Skin of body (tissue), 2 donors: Measurements from ENCODE around the gene KIF1B. TPM values are rescaled to one million over a fixed set of nuclear protein-coding genes. Genes with fewer than 3 reads are reported as not detected.
"Not testable (repeated sequence)": the region's sequence is repeated elsewhere in the genome, so short reads cannot be mapped to it uniquely, and the experiment has no call there.

Experiments used
- DNase-seq: peaks from one replicate; lab custom pipeline; 2025; lab: John Stamatoyannopoulos, UW
- total RNA-seq: library from RNA; depleted of rRNA; stranded (reverse); fragments of >200 nt; gene quantifications from one replicate; pipeline ENCODE4 v1.2.3, GENCODE V29; 2014

Gene KIF1B
- total RNA-seq, 1 donor from 2014 or later: 74.6 TPM

- DNase-seq: no peak
Measured at GRCh38 chr1:10383630-10384029, 173.3 kb downstream of the KIF1B start.

GRCh38 chr1:10384219-10384618 lies 173.8 kb downstream of the KIF1B start:
- no peak for DNase-seq

- DNase-seq: no peak
Measured at GRCh38 chr1:10386761-10387676, 176.6 kb downstream of the KIF1B start.

GRCh38 chr1:10387677-10388386 lies 177.5 kb downstream of the KIF1B start:
- peak; percentile 97 for DNase-seq

DNA sequence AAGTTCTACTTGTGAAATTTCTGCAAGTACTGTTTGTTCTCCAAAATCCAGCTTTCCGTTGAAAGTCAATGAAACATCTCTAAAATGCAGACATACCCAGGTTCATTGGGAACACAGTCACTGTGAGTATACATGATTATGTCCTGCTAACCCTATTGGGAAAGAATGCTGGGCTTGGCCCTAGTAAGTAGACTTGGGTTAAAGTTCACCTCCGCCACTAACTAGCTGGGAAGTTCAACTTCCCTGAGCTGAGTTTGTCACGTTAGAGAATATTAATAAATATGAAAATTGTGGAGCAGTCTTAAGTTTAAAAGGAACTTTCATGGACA lies 178.0 kb downstream of the KIF1B start:
- no peak for DNase-seq

DNA sequence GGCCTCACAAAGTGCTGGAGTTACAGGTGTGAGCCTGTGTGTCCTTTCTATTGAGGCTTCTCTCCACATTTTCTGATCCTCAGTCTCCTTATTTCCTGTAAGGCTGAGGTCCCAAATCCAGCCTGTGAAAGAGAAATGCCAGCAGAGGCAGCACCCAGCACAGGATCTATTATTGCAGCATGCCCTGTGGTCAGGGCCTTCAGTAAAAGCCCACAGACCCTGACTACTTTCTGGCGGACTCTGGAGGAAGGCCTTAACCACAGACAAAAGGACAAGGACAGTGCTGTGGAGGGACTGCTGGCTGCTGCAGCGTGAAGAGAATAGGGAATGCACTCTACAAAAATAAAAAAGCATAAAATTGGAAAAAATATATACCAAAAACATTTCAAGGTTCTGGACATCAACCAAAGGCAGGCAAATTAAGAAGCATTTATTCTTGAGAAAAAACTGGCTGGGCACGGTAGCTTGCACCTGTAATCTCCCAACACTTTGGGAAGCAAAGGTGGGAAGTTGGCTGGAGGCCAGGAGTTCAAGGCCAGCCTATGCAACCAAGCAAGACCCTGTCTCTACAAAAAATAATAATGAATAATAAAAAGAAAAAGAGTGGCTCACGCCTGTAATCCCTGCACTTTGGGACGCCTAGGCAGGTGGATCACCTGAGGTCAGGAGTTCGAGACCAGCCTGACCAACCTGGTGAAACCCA lies 179.1 kb downstream of the KIF1B start:
- DNase-seq: no peak

GRCh38 chr1:10396870-10397269 lies 186.5 kb downstream of the KIF1B start:
- no peak for DNase-seq

DNA sequence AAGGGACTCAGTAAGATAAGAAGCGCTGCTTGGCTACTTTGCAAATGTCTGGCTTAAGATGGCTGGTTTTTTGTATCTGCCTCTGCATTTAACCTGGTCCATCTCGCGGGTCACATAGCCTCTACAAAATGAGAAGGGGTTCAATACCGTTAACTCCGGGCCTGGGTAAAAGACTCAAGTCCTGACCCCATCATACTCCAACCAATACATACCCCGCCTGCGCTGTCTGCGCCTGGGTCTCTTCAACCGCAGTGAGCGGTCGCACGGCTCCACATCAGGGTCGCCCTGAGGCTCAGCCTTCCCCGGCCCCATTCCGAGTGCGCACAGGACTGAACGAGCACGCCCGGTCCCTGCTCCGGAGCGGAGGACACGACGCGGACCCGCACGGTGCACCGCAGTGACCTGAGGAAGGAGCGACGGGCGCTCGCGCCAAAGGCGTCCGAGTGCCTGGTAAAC lies 187.9 kb downstream of the KIF1B start:
- DNase-seq: peak; percentile 8

- DNase-seq: peak; percentile 97
Measured at GRCh38 chr1:10398734-10399443, 188.5 kb downstream of the KIF1B start, which contains the start of gene PGD. TSS of gene PGD (plus strand) at chr1:10399064. CDS start at chr1:10399118, 54 bp downstream.

DNA sequence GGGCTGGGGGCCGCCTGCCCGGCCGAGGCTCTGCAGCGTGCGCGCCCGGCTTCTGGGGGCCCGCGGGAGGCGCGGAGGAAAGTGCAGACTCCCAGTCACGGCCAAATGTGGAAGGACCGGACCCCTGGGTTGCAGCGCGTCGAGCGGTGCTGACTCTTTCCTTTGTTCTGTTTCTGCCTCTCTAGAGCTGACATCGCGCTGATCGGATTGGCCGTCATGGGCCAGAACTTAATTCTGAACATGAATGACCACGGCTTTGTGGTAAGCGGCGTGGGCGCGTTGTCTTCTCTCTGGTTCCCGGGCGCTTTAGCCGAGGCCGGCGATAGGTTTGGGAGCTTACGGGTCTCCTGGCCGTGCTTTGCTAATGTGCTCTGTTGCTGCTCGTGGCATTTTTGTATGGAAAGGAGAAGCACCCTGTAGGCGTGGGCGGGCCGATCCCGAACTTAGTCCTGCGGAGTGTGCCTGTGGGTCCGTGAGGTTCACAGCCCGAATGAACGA lies 189.1 kb downstream of the KIF1B start:
- no peak for DNase-seq

DNA sequence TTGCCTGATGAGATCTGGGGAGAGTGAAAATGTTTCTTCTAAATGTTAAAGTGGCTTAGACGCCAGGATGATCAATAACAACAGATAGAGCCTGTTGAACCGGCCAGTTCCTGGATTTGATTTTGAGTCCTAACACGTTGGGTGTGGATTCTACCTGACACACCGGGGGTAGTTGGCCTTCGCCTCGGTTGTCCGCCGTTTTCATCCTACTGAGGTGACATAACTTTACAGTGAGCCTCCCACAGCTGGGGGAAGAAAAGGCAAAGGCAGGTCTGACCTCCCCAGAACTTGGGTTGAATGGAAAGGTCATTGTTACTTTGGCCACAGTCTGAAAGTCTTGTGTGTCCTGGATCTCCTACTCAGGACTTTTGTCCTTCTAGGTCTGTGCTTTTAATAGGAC lies 189.6 kb downstream of the KIF1B start:
- no peak for DNase-seq

GRCh38 chr1:10401281-10401680 lies 190.9 kb downstream of the KIF1B start:
- no peak for DNase-seq

- DNase-seq: no peak
Measured at GRCh38 chr1:10402729-10403274, 192.4 kb downstream of the KIF1B start.

- no peak for DNase-seq
Measured at GRCh38 chr1:10407201-10407600, 196.8 kb downstream of the KIF1B start.

DNA sequence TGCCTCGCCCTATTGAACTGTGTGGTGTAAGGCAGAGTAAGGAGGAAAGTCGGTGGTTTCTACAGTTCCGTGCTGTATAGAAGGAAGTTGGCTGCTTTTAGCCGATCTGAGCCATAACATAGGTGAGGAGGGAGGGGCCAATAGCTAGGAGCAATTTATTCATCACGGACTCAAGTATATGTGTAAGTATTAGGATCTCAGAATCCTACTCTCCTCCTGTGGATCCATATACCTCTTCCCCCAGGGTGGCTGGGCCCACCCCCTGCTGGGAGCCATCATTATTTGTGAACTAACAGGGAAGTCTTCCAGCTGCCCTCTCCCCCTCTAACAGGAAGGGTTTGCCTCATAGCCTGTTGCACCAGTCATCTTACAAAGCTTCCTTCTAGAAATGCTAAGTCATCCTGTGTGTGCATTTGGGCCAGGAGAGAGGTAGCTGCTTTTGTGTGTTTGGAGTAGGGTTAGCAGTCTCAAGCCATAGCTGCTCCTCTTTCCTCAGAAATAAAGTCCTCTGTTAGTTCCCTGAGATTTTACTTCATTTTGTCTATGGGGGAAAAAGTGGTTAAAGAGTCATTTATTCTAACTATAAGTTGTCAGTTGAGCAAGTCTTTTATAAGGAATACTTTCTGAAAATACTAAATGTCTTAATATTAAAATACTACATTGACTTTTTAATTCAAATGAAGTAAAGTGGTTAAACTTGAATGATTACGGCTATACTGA lies 205.0 kb downstream of the KIF1B start:
- no peak for DNase-seq

DNA sequence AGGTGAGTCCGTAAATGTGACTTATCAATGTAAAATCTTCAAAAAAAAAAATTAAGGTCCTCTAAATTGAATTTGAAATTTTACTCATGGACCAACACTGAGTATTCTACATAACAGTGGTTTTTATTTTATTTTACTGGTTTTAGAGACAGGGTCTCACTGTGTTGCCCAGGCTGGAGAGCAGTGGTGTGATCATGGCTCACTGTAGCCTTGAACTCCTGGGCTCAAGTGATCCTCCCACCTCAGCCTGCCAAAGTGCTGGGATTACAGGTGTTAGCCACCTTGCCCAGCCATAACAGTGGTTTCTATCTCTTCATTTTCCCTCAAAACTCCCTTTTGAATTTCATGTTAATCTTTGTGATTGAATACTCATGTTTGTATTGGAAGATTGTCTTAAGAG lies 205.6 kb downstream of the KIF1B start:
- not testable (repeated sequence) for DNase-seq

GRCh38 chr1:10418741-10419140 lies 208.4 kb downstream of the KIF1B start:
- DNase-seq: not testable (repeated sequence)

DNA sequence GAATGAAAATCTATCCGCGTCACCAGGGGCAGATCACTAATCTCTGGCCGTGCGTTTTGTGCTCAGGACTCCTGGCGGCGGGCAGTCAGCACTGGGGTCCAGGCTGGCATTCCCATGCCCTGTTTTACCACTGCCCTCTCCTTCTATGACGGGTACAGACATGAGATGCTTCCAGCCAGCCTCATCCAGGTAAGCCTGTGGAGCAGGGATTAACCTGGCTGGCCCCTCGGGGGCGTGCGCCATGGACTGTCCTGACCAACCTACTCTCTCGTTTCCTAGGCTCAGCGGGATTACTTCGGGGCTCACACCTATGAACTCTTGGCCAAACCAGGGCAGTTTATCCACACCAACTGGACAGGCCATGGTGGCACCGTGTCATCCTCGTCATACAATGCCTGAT lies 209.0 kb downstream of the KIF1B start:
- DNase-seq: no peak

DNA sequence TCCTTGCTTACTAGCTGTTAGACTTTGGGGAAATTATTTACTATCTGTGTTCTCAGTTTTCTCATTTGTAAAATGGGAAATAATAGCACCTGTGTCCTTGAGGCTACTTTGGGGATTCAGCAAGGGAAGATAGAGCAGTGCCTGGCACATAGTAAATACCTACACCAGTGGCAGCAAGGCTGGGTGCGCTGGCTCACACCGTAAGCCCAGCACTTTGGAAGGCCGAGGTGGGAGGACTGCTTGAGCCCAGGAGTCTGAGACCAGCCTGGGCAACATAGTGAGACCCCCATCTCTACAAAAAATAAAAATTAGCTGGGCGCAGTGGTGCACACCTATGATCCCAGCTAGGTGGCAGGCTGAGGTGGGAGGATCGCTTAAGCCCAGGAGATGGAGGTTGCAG lies 211.3 kb downstream of the KIF1B start:
- no peak for DNase-seq

DNA sequence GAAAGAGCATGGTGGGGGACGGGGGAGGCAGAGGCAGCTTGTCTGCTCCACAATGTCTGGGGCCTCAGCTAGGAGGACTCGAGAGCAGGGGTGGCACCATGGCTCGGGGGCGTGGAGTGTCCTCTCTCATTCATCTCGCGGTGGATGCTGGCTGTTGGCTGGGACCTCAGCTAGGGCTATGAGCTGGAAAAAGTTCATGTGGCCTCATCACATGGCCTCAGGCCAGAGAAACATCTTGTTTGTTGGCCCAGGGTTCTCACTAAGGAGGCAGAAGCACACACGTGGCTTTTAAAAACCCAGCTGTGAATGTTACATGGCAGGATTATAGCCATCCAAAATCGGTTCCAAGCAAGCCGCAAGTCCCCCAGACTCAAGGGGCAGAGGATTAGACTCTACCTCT lies 213.7 kb downstream of the KIF1B start:
- peak; percentile 50 for DNase-seq
